Colonic mucosa (tissue), 4 donors: ENCODE results near the gene GPC5. TPM values are rescaled to one million over a fixed set of nuclear protein-coding genes. Genes with fewer than 3 reads are reported as not detected.

Source experiments
- DNase-seq: peaks from one replicate; pipeline ENCODE4 v3.0.0-alpha.2; 2020
- H3K27ac ChIP-seq: fragments of 200-600 bp; one replicate; pipeline ENCODE4 v1.8.0; 2021
- H3K27me3 ChIP-seq: fragments of 200-600 bp; one replicate; pipeline ENCODE4 v1.8.0; 2021
- H3K36me3 ChIP-seq: fragments of 200-600 bp; one replicate; pipeline ENCODE4 v1.8.0; 2021
- H3K4me1 ChIP-seq: fragments of 200-600 bp; one replicate; pipeline ENCODE4 v1.8.0; 2021; ENCODE audit warnings: mild to moderate bottlenecking
- H3K4me3 ChIP-seq: fragments of 200-600 bp; one replicate; pipeline ENCODE4 v1.8.0; 2021
- H3K9ac ChIP-seq, 2 donors: one replicate each; pipeline ENCODE4 v1.7.0; 2013; ENCODE audit warnings: control low read depth in 2 of 2, low read depth in 2 of 2, low read length in 2 of 2
- H3K9me3 ChIP-seq: fragments of 200-600 bp; one replicate; pipeline ENCODE4 v1.8.0; 2021
- intact Hi-C: fragments of 100-400 bp; cut with DNase I; formaldehyde crosslinking; loops from one replicate; pipeline ENCODE4 v1.14.1; 2022
- total RNA-seq, 2 donors: library from RNA; stranded (reverse); fragmentation: NEBNext Ultra II Directional in 1 of 2; extraction: Animal tissue kit (Norgen Biotek cat#: 25700) in 1 of 2; gene quantifications; one replicate each; pipeline ENCODE4 v1.2.1, GENCODE V29; 2021
- TF ChIP-seq, protein P1 (sequence below): fragments of 200-600 bp; IDR thresholded peaks from one replicate; pipeline ENCODE4 v1.8.0; 2022; ENCODE audit warnings: antibody characterized with exemption, mild to moderate bottlenecking
- donor health status: healthy.
- donor health status: DM: no; HTN: no; CAD: no.
- donor health status: DM: no; HTN: no; CAD: no.

Gene GPC5
- total RNA-seq, 2 donors from 2014 or later: 0.42 TPM; not detected in 1

GRCh38 chr13:91709180-91709579 lies 310.8 kb downstream of the GPC5 start:
- TF ChIP-seq, protein P1, sequence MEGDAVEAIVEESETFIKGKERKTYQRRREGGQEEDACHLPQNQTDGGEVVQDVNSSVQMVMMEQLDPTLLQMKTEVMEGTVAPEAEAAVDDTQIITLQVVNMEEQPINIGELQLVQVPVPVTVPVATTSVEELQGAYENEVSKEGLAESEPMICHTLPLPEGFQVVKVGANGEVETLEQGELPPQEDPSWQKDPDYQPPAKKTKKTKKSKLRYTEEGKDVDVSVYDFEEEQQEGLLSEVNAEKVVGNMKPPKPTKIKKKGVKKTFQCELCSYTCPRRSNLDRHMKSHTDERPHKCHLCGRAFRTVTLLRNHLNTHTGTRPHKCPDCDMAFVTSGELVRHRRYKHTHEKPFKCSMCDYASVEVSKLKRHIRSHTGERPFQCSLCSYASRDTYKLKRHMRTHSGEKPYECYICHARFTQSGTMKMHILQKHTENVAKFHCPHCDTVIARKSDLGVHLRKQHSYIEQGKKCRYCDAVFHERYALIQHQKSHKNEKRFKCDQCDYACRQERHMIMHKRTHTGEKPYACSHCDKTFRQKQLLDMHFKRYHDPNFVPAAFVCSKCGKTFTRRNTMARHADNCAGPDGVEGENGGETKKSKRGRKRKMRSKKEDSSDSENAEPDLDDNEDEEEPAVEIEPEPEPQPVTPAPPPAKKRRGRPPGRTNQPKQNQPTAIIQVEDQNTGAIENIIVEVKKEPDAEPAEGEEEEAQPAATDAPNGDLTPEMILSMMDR: no peak
- intact Hi-C loops: no loop called here
- H3K4me1 ChIP-seq: no peaks in the 10 kb centered on the region
- no peaks in the 10 kb centered on the region for H3K27me3 ChIP-seq
- H3K9me3 ChIP-seq: no peaks in the 10 kb centered on the region
- DNase-seq: no peak
- no peak overlapping the region for H3K9ac ChIP-seq
- H3K36me3 ChIP-seq: no peaks in the 10 kb centered on the region
- H3K27ac ChIP-seq: peak overlapping the region; percentile 39
- H3K4me3 ChIP-seq: no peak overlapping the region

- DNase-seq: no peak
- no peaks in the 10 kb centered on the region for H3K27me3 ChIP-seq
- no peaks in the 10 kb centered on the region for H3K36me3 ChIP-seq
- no peaks in the 10 kb centered on the region for H3K9me3 ChIP-seq
- H3K9ac ChIP-seq: no peak overlapping the region
- TF ChIP-seq, protein P1: no peak
- intact Hi-C loops: no loop called here
- H3K4me1 ChIP-seq: no peaks in the 10 kb centered on the region
- H3K27ac ChIP-seq: no peak overlapping the region
- no peak overlapping the region for H3K4me3 ChIP-seq
Observed at GRCh38 chr13:91710733-91711132, 312.3 kb downstream of the GPC5 start.

DNA sequence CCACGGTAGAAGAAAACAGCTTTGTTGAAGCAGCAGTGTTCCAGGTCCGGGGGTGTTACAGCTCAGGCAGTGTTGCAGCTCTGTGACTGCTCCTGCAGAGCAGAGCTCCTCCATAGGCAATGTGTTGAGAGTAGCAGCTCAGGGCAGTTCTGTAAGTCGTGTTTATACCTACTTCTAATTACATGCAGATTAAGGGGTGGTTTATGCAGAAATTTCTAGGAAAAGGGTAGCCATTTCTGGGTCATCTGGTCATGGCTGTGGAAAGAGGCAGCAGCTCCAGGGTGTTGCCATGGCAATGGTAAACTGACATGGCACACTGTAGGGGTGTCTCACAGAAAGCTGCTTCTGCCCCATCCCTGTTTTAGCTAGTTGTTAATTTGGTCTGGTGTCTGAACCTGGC lies 316.4 kb downstream of the GPC5 start:
- no peaks in the 10 kb centered on the region for H3K36me3 ChIP-seq
- no peaks in the 10 kb centered on the region for H3K27me3 ChIP-seq
- H3K4me3 ChIP-seq: no peak overlapping the region
- no peaks in the 10 kb centered on the region for H3K4me1 ChIP-seq
- TF ChIP-seq, protein P1: no peak
- intact Hi-C loops: no loop called here
- no peaks in the 10 kb centered on the region for H3K9me3 ChIP-seq
- no peak overlapping the region for H3K9ac ChIP-seq
- H3K27ac ChIP-seq: no peak overlapping the region
- DNase-seq: no peak

DNA sequence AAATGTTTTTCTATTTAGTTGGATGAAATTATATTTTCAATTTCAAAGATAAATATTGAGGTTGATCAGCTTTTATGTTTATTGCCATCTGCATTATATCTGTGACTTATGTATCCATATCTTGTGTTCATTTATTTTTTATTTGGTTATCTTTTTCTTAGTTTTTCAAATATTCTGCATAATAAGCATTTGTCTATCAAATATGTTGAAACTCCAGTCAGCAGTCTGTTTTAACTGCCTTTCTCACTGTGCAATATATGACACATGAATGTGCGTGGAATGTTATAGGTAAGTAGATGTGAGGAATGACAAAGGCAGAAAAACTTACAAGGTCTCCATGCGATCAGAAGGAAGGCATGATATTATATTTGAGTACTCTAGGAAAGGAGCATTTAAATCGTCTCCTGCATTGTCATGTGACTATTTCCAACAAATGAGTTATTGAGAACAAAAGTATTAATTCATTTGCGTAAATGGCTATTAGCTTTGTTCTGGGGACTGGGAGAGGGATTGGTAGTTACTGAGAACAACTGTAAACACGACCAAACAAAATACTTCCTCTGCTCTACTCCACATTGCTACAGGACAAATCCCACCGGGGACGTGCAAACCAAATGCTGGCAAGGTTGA lies 318.1 kb downstream of the GPC5 start:
- Histone ChIP-seq H3K4me1 (no peaks in the 10 kb centered on the region), H3K4me3 (no peak overlapping the region), H3K27me3 (no peaks in the 10 kb centered on the region), H3K36me3 (no peaks in the 10 kb centered on the region), H3K9me3 (no peaks in the 10 kb centered on the region), H3K27ac (no peak overlapping the region), H3K9ac (no peak overlapping the region)
- DNase-seq: no peak
- intact Hi-C loops: no loop called here
- TF ChIP-seq, protein P1: no peak

DNA sequence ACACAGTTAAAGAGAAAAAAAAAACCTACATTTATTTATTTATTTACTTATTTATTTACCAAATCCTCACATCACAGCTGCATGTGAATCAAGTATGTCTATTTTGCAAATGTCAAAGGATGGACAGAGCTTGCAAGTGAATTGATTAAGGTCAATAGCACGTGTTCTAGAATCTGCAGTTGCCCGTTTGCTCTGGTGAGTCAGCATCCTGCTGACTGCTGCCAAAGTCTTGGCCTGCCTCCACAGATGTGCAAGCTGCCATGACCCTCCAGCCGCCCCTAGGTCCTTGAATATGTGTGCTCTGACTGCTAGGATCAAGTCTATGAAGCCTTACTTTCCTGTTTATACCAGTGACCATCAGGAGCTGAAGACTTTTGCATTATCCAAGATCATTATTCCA lies 320.6 kb downstream of the GPC5 start:
- Histone ChIP-seq H3K4me3 (no peak overlapping the region), H3K27ac (no peak overlapping the region), H3K27me3 (no peaks in the 10 kb centered on the region), H3K36me3 (no peaks in the 10 kb centered on the region), H3K9ac (no peak overlapping the region), H3K9me3 (no peaks in the 10 kb centered on the region), H3K4me1 (no peaks in the 10 kb centered on the region)
- TF ChIP-seq, protein P1: no peak
- intact Hi-C loops: no loop called here
- DNase-seq: no peak
